HUDEP-2 (cell line): ENCODE results near the gene RILPL1.
"Not testable (repeated sequence)": the region's sequence is repeated elsewhere in the genome, so short reads cannot be mapped to it uniquely, and the experiment has no call there.

Experiments used
- DNase-seq, 76 experiments: peaks; one replicate each; lab custom pipeline; 2025; ENCODE audit not compliant: unreplicated experiment in 76 of 76; lab: John Stamatoyannopoulos, UW

Gene RILPL1

GRCh38 chr12:123472438-123472849 is 61.1 kb downstream of the RILPL1 start:
- no peak for DNase-seq

- no peak for DNase-seq
These were observed 62.0 kb downstream of the RILPL1 start for GRCh38 chr12:123471374-123472068.

- no peak for DNase-seq
These were observed 63.5 kb downstream of the RILPL1 start for GRCh38 chr12:123469978-123470377.

- no peak for DNase-seq
These were observed 64.7 kb downstream of the RILPL1 start for GRCh38 chr12:123468786-123469185.

DNA sequence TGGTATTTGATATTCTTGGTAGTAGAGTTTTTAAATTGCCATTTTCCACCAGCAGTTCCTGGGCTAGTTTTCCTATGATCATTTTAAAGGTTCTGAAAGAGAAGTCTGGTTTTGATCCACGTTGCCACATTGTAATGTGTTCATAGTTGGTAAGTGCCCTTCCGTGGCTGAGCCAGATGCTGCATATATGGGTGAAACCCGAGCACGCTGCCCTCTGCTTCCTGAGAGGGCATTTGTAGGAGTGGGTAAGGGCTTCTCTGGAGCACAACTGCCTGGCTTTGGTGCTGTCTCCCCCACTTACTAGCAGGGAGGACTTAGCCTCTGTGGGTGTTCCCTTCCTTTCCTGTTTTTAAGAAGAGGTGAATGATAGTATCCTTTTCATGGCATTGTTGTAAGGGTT is 68.4 kb downstream of the RILPL1 start:
- no peak for DNase-seq

DNA sequence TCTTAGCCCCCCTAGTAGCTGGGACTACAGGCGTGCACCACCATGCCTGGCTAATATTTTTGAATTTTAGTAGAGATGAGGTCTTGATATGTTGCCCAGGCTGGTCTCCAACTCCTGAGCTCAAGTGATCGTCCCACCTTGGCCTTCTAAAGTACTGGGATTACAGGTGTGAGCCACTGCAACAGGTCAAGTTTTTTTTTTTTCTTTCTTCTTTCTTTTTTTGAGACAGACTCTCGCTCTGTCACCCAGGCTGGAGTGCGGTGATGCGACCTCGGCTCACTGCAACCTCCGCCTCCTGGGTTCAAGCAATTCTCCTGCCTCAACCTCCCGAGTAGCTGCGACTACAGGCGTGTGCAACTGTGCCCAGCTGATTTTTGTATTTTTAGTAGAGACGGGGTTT is 70.3 kb downstream of the RILPL1 start:
- not testable (repeated sequence) for DNase-seq

GRCh38 chr12:123457980-123458779 is 75.3 kb downstream of the RILPL1 start, which contains the start of gene SNRNP35:
Gene SNRNP35, plus strand, starts transcription at chr12:123458139. Its CDS starts 7,402 bp downstream, at chr12:123465541.
- DNase-seq = peak in 74 of 76 experiments; percentile 14 to 89 (median 66)

- DNase-seq = no peak
These were observed 80.4 kb downstream of the RILPL1 start for GRCh38 chr12:123453165-123453564.

GRCh38 chr12:123452276-123452550 is 81.3 kb downstream of the RILPL1 start:
- DNase-seq = not testable (repeated sequence)

DNA sequence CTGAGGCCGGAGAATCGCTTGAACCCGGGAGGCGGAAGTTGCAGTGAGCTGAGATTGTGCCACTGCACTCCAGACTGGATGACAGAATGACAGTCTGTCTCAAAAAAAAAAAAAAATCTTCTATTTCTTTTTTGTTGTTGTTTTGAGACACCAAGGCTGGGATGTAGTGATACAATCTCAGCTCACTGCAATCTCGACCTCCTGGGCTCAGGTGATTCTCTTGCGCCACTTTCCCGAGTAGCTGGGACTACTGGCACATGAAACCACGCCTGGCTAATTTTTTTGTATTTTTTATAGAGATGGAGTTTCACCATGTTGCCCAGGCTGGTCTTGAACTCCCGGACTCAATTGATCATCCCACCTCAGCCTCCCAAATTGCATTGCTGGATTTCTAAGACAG is 82.9 kb downstream of the RILPL1 start:
- DNase-seq = no peak

DNA sequence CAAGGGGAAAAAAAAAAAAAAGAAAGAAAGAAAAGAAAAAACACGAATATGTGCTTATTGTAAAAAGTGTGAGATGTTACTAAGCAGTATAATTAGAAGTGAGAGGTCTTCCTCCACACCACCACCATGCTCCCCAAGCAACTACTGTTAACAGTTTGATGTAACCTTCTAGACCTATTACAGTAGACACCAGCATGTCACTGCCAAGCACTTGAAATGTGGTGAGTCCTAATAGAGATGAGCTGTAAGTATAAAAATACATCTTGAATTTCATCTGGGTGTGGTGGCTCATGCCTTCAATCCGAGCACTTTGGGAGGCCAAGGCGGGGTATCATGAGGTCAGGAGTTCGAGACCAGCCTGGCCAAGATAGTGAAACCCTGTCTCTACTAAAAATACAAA is 83.7 kb downstream of the RILPL1 start:
- no peak for DNase-seq

GRCh38 chr12:123449249-123449733 is 84.2 kb downstream of the RILPL1 start:
- DNase-seq = no peak

- no peak for DNase-seq
These were observed 87.2 kb downstream of the RILPL1 start for GRCh38 chr12:123446333-123446713.

DNA sequence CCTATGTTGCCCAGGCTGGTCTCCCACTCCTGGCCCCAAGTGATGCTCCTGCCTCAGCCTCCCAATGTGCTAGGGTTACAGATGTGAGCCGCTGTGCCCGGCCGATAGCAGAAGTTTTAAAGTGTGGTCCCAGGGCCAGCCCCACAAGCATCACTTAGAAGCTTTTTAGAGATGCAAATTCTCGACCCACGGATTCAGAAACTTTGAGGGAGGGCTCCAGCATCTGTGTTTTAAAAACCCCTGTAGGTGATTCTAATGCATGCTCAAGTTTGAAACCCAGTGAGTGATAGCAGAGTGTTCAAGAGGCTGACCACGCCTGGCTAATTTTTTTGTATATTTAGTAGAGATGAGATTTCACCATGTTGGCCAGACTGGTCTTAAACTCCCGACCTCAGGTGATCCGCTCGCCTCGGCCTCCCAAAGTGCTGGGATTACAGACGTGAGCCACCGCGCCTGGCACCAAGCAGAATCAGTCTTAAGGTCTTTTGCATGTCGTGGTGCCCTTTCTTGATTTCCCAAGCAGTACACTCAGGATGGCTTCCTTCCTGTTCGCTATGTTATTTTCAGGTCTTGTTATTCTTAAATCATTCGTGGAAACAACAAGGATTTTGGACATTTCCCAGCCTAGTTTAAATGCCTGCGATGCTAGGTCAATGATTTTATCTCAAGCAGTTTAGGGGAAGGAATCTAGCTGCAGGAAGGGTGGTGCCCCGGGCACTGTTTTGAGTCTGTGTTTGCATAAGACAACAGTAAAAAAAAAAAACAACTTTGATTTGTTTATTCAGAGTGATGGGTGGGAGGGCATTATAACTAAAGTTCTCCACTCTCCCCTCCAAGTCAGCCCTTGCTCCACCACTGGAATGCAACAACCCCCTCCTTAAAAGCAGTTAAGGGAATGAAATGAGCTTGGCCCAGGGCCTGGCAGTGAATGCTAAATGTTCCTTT is 87.9 kb downstream of the RILPL1 start:
- no peak for DNase-seq

GRCh38 chr12:123444092-123445026 is 89.2 kb downstream of the RILPL1 start:
- DNase-seq = no peak

DNA sequence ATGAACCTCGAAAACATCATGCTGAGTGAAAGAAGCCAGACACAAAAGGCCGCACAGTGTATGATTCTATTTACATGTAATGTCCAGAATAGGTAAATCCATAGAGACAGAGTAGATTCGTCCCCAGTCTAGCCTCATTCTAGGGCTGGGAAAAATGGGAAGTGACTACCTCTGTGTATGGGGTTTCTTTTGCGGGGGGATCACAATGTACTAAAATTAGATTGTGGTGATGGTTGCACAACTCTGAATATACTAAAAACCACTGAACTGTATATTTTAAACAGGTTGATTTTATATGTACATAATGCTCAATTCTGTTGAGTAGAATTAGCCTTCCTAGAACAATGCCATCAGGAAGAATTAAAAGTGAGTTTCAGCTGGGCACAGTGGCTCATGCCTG is 90.7 kb downstream of the RILPL1 start:
- DNase-seq = no peak

DNA sequence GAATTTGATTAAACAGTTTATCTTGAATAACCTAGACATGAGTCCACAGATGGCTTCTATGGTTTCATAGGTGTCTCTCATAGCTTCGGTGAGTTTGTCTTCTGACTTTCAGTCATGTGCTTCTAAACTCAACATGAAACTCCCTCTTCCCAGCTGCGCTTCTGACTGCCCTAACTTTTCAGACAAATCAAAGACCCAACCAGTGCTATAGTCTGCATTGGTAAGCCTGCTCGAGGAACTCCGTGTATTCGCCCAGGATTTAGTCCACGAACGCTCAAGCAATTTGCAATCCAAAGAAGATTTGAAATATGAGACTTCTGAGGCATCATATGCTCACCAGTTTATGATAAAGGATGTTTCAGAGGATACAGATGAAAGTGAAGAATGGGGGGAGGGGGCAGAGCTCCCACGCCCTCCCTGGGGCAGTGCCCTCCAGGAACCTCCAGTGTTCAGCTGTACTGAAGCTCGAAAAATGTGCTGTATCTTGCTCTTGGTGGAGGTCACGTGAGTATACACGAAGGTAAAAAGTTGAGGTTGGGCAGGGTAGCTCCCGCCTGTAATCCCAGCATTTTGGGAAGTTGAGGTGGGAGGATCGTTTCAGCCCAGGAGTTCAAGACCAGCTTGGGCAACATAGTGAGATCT is 91.9 kb downstream of the RILPL1 start:
- no peak for DNase-seq

DNA sequence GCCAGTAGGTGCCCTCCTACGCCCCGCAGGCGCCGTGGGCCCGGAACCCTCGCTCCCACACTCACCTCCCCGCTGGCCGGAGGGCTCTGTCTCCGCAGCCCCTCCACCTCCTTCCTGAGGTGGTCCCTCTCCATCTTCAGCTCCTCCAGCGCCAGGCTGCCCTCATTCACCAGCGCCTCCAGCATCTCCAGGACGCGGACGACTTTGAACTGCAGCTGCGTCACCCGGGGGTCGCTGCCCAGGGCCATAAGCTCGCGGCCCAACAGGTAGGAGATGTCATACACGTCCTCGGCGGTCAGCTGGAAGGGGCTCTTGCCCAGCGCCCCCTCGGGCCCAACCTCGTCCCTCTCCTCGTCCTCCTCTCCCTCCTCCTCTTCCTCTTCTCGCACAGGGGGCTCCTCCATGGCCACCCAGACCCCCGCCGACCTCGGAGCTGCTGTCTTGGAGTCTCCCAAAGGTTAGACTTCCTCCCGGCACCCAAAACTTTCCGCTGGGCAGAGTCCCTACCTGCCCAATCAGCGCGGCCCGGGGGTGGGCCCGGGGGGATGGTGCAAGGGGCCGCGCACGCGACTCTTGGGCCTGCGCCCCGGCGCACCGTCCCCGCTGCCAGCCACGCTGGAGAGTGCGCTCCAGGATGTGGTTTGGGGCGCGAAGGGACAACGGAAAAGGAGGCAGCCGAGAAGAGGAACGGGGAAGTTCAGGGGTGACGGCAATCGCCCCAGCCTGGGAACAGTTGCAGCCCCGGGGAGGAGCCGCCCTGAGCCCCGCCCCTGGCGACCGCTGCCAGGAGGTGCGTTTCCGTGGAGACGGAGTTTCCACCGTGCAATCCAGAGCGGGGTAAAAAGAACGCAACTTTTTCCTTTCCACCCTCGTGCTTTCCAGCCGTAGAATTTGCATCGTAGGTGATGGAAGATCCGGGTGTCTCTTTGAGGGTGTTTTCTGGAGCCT is 97.2 kb downstream of the RILPL1 start, which contains the start of gene RILPL2:
Gene RILPL2, minus strand, starts transcription at position 668 of the 948 bp plus-strand sequence. Its CDS starts 264 bp downstream, at position 404.
- peak in 71 of 76 experiments; percentile 2 to 79 (median 60) for DNase-seq
